Adipocyte (in vitro differentiated cells): ENCODE results near the gene RBM20.

Experiments
- DNase-seq: peaks from one replicate; pipeline ENCODE4 v3.0.0-alpha.2; 2015; ENCODE audit warnings: low read depth
- H3K27me3 ChIP-seq: replicated peaks from 2 replicates; pipeline ENCODE4 v1.7.0; 2013; ENCODE audit warnings: mild to moderate bottlenecking, low read length, moderate library complexity; ENCODE audit not compliant: control insufficient read depth, insufficient read depth
- H3K36me3 ChIP-seq: 2 replicates; pipeline ENCODE4 v1.7.0; 2013; ENCODE audit warnings: low read length, mild to moderate bottlenecking, moderate library complexity; ENCODE audit not compliant: control insufficient read depth, insufficient read depth, severe bottlenecking
- H3K4me1 ChIP-seq: 2 replicates; pipeline ENCODE4 v1.7.0; 2013; ENCODE audit warnings: mild to moderate bottlenecking, low read length, moderate library complexity; ENCODE audit not compliant: control insufficient read depth, insufficient read depth
- H3K4me3 ChIP-seq: 2 replicates; pipeline ENCODE4 v1.7.0; 2013; ENCODE audit warnings: mild to moderate bottlenecking, low read length, moderate library complexity
- H3K9ac ChIP-seq: 2 replicates; pipeline ENCODE4 v1.7.0; 2013; ENCODE audit warnings: mild to moderate bottlenecking, low read length, moderate library complexity
- H3K9me3 ChIP-seq: 2 replicates; pipeline ENCODE4 v1.7.0; 2013; ENCODE audit warnings: mild to moderate bottlenecking, low read length, moderate library complexity; ENCODE audit not compliant: control insufficient read depth

RBM20 gene

GRCh38 chr10:110666673-110667072 is 22.5 kb downstream of the RBM20 start:
- Histone ChIP-seq H3K4me1 (peaks cover 4% of the 10 kb centered on the region), H3K4me3 (no peak overlapping the region), H3K9me3 (no peaks in the 10 kb centered on the region), H3K27me3 (peaks cover 20% of the 10 kb centered on the region), H3K36me3 (no peaks in the 10 kb centered on the region), H3K9ac (no peak overlapping the region)
- DNase-seq = no peak

- no peak overlapping the region for H3K9ac ChIP-seq
- DNase-seq = no peak
- peaks cover 20% of the 10 kb centered on the region for H3K27me3 ChIP-seq
- no peak overlapping the region for H3K4me3 ChIP-seq
- H3K4me1 ChIP-seq = peaks cover 7% of the 10 kb centered on the region
- H3K9me3 ChIP-seq = no peaks in the 10 kb centered on the region
- no peaks in the 10 kb centered on the region for H3K36me3 ChIP-seq
These were observed 23.6 kb downstream of the RBM20 start for GRCh38 chr10:110667620-110668343.

- Histone ChIP-seq H3K9ac (no peak overlapping the region), H3K4me3 (no peak overlapping the region), H3K36me3 (no peaks in the 10 kb centered on the region), H3K4me1 (peaks cover 7% of the 10 kb centered on the region), H3K9me3 (no peaks in the 10 kb centered on the region), H3K27me3 (peaks cover 20% of the 10 kb centered on the region)
- no peak for DNase-seq
These were observed 24.3 kb downstream of the RBM20 start for GRCh38 chr10:110668443-110668842.

DNA sequence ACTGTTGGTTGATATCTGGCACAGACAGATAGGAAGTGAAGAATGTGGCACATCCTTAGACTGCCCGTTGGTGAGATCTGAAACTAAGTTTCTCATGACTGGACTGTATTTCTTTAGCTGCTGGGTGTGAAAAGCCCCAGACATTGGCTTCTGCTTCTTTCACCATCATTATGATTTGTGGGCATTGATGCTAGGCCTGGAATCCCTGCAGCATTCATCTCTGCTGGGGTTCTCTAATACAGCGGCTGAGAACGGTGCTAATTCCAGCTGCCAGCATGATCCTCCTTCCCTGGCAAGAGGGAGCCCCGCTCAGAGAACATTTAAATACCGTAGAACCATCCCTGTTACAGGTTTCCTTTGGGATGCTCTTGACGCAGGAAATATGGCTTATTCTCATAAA is 26.2 kb downstream of the RBM20 start:
- H3K4me3 ChIP-seq = no peak overlapping the region
- no peaks in the 10 kb centered on the region for H3K36me3 ChIP-seq
- no peaks in the 10 kb centered on the region for H3K9me3 ChIP-seq
- H3K27me3 ChIP-seq = peaks cover 34% of the 10 kb centered on the region
- no peak overlapping the region for H3K9ac ChIP-seq
- H3K4me1 ChIP-seq = peaks cover 5% of the 10 kb centered on the region
- DNase-seq = no peak

DNA sequence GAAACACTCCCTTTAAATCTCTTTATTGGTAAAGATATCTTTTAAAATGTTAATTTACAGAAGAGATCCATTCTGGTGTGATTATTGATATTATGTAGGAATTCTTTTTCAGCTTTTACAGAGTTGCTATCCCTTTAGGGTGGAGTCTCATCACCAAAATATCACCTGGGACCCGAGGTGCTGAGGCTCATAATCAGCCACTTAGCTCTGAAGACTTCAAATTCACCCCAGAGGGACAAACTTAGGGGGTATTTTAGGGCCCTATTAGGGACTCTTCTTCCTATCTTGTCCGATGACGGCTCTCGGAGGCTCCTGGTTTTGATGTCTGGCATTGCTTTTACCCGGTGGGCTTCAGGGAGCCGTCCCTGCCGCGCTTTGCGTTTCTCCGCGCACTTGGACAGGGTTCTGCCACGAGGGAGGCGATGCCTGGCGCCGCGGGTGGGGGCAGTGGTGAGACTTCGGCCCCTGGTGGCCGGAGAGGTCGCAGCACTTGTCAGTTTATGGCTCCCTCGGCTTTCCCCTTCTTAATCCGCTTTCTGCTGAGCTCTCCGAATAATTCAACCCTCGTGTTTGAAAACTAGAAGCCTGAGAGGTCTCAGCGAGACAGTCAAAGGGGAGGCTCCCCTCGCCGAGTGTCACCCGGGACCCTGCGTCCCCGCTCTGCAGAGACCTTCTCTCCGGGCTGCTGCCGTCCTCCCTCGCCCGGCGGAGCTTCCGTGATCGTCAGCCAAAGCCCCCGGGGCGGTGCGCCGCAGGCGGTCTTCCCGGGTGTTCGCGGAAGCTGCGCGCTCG is 27.8 kb downstream of the RBM20 start:
- DNase-seq = peak; percentile 78
- Histone ChIP-seq H3K4me3 (peak overlapping the region; percentile 87), H3K27me3 (peaks cover 34% of the 10 kb centered on the region), H3K9ac (peak overlapping the region; percentile 82), H3K9me3 (no peaks in the 10 kb centered on the region), H3K4me1 (peaks cover 14% of the 10 kb centered on the region), H3K36me3 (no peaks in the 10 kb centered on the region)

GRCh38 chr10:110672580-110672919 is 28.4 kb downstream of the RBM20 start:
- Histone ChIP-seq H3K4me3 (peak overlapping the region; percentile 87), H3K27me3 (peaks cover 34% of the 10 kb centered on the region), H3K9me3 (no peaks in the 10 kb centered on the region), H3K36me3 (no peaks in the 10 kb centered on the region), H3K4me1 (peaks cover 14% of the 10 kb centered on the region), H3K9ac (peak overlapping the region; percentile 82)
- no peak for DNase-seq

DNA sequence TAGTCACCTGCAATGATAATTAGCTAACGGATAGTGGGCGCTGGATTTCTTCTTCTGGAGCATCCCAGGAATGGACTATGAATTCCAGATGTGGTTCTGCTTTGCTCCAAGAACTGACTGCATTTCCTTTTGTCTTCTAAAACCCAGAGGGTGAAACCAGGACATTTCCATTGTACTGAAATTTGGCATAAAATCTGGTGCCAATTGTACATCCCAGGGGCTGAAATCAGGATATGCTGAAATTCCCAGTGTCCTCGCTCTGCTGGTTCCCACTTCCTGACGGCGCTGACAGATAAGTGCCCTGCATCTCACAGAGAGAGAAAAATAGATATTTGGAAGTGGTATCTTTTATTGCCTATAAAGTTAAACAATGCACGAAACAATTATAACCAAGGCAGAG is 31.9 kb downstream of the RBM20 start:
- Histone ChIP-seq H3K9me3 (no peaks in the 10 kb centered on the region), H3K36me3 (no peaks in the 10 kb centered on the region), H3K27me3 (peaks cover 22% of the 10 kb centered on the region), H3K4me1 (peaks cover 14% of the 10 kb centered on the region), H3K4me3 (no peak overlapping the region), H3K9ac (no peak overlapping the region)
- DNase-seq = no peak

DNA sequence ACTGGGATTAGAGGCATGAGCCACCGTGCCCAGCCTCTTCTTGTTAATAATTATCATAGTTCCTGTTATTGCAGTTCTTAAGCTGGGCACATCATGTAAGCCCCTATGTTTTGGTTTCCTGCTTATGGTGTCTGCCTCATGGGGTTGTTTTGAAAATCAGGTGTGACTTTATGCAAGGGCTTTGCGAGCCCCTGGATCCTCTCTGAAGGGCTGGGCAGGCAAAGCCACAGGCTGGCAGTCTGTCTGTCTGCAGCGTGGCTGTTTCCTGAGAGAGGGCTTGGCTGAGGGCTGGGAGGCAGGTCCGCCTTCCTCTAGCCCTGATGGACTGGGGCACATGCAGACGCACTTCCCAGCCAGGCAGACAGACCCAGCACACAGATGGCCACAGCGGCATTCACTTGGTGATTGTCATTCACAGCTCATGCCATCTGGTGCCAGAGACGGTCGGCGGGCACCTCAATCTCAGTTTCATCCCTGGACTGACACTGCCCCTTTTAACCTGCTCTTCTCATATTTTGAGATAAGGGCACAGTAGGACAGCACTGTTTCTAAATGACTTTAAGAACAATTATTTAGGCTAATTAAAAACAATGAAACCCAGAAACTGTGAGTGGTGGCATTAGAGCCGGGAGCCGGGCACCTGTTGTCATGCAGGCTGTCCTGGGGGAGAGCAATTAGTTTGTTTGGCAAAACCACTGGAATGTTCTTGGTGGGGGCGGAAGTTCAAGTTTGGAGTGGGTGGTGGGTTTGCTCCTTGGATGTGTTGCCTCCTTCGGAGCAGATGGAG is 35.5 kb downstream of the RBM20 start:
- peaks cover 11% of the 10 kb centered on the region for H3K4me1 ChIP-seq
- H3K9me3 ChIP-seq = no peaks in the 10 kb centered on the region
- DNase-seq = no peak
- peaks cover 24% of the 10 kb centered on the region for H3K27me3 ChIP-seq
- H3K9ac ChIP-seq = no peak overlapping the region
- no peak overlapping the region for H3K4me3 ChIP-seq
- no peaks in the 10 kb centered on the region for H3K36me3 ChIP-seq

DNA sequence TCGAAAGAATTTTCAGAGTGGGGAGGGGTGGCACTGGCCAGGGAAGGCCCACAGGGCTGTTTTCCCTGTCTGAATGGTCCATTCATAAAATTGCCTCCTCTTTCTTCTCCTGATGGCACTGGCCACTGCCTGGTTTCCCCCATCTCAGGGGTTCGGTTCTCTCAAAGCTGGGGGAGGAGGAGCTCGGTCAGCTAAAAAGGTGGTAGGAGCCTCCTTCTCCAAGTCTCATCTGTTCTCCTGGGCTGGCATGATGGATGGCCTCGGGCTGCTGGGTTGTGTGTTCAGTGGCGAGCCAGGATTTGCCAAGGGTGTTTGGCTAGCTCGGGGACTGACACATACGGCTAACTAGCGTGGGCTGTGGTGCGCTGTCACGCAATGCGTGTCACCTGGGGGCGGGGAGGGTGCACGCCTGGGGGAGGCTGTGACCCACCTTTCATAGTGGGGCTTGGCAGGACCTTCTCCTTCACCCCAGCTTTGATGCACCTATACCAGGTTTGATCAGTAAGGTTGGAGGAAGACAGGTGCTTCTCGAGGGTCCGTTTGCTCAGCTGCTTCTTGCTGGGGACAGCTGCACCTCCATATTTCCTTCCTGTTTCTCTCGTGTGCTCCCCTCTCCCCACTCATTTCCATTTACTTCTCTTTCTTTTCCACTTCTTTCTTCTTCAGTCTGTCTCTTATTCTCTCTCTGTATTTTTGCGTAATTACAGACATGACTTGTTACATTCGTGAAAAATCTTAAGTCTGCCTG is 36.3 kb downstream of the RBM20 start:
- Histone ChIP-seq H3K27me3 (peaks cover 27% of the 10 kb centered on the region), H3K4me3 (no peak overlapping the region), H3K9ac (no peak overlapping the region), H3K4me1 (peaks cover 11% of the 10 kb centered on the region), H3K9me3 (no peaks in the 10 kb centered on the region), H3K36me3 (no peaks in the 10 kb centered on the region)
- no peak for DNase-seq

DNA sequence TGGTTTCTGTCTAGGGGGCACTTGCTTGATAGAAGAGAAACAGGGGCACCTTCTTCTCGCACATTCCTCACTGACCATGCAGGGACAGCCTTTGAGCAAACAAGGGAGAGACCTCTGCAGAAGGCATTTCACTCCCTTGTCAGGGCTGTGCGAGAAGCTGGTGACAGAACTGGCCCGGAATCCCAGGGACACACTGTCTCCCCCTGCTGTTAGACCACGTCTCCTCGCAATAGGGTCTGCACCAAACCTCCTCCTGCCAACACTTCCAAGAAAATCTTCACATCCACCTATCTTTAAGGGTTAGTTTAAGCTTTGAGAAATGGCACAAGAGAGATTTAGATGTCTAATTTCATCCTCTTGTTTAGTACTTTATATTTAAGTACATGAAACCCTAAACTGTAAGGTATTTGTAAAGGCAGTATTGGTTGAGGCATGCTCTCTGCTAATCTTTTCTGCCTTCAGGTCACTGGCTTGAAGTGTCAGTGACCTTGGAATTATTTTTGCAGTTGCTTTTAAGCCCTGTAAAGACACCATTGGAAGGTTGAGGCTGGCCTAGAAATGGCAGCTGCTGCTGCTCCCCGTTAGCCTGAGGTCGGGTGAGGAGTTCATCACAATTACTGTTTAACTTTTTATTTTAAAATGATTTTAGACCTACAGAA is 37.0 kb downstream of the RBM20 start:
- Histone ChIP-seq H3K9ac (no peak overlapping the region), H3K36me3 (no peaks in the 10 kb centered on the region), H3K4me1 (peaks cover 5% of the 10 kb centered on the region), H3K27me3 (peaks cover 32% of the 10 kb centered on the region), H3K4me3 (no peak overlapping the region), H3K9me3 (no peaks in the 10 kb centered on the region)
- DNase-seq = peak; percentile 44
